ENCODE results near the gene DUSP3.
"Not testable (repeated sequence)": the region's sequence is repeated elsewhere in the genome, so short reads cannot be mapped to it uniquely, and the experiment has no call there.

Gene DUSP3

GRCh38 chr17:43800736-43801135 lies 22.0 kb upstream of the DUSP3 start:
- H3K9me3 ChIP-seq (ENCODE audit: control insufficient read depth in 2 of 2, low read length in 2 of 2), result no peaks in the 10 kb centered on the region
- H3K36me3 ChIP-seq (ENCODE audit: control insufficient read depth in 2 of 2, insufficient read depth in 2 of 2, low read length in 2 of 2), result peaks cover 0 to 6% of the 10 kb centered on the region in 2 donors
- H3K9ac ChIP-seq (ENCODE audit: low read length in 2 of 2), result no peak overlapping the region
- no peak overlapping the region for H3K4me3 ChIP-seq (ENCODE audit: low read length in 2 of 2)
- H3K4me1 ChIP-seq (ENCODE audit: control insufficient read depth, insufficient read depth, low read length), result no peaks in the 10 kb centered on the region
- H3K27me3 ChIP-seq (ENCODE audit: control insufficient read depth in 1 of 2, insufficient read depth in 2 of 2, low read length in 2 of 2), result no peaks in the 10 kb centered on the region
- H3K27ac ChIP-seq (ENCODE audit: low read length), result no peak overlapping the region

GRCh38 chr17:43799047-43799446 lies 20.3 kb upstream of the DUSP3 start:
- no peaks in the 10 kb centered on the region for H3K27me3 ChIP-seq (ENCODE audit: control insufficient read depth in 1 of 2, insufficient read depth in 2 of 2, low read length in 2 of 2)
- no peaks in the 10 kb centered on the region for H3K9me3 ChIP-seq (ENCODE audit: control insufficient read depth in 2 of 2, low read length in 2 of 2)
- no peak overlapping the region for H3K4me3 ChIP-seq (ENCODE audit: low read length in 2 of 2)
- no peak overlapping the region for H3K27ac ChIP-seq (ENCODE audit: low read length)
- no peaks in the 10 kb centered on the region for H3K4me1 ChIP-seq (ENCODE audit: control insufficient read depth, insufficient read depth, low read length)
- peaks cover 0 to 6% of the 10 kb centered on the region in 2 donors for H3K36me3 ChIP-seq (ENCODE audit: control insufficient read depth in 2 of 2, insufficient read depth in 2 of 2, low read length in 2 of 2)
- H3K9ac ChIP-seq (ENCODE audit: low read length in 2 of 2), result no peak overlapping the region

- H3K36me3 ChIP-seq (ENCODE audit: control insufficient read depth in 2 of 2, insufficient read depth in 2 of 2, low read length in 2 of 2); H3K4me1 ChIP-seq (ENCODE audit: control insufficient read depth, insufficient read depth, low read length); H3K9me3 ChIP-seq (ENCODE audit: control insufficient read depth in 2 of 2, low read length in 2 of 2); H3K9ac ChIP-seq (ENCODE audit: low read length in 2 of 2); H3K27ac ChIP-seq (ENCODE audit: low read length); H3K27me3 ChIP-seq (ENCODE audit: control insufficient read depth in 1 of 2, insufficient read depth in 2 of 2, low read length in 2 of 2); H3K4me3 ChIP-seq (ENCODE audit: low read length in 2 of 2): not testable (repeated sequence)
These were observed 19.2 kb upstream of the DUSP3 start for GRCh38 chr17:43798024-43798423.

GRCh38 chr17:43792668-43793067 lies 13.9 kb upstream of the DUSP3 start:
- H3K9me3 ChIP-seq (ENCODE audit: control insufficient read depth in 2 of 2, low read length in 2 of 2); H3K27me3 ChIP-seq (ENCODE audit: control insufficient read depth in 1 of 2, insufficient read depth in 2 of 2, low read length in 2 of 2); H3K9ac ChIP-seq (ENCODE audit: low read length in 2 of 2); H3K4me3 ChIP-seq (ENCODE audit: low read length in 2 of 2); H3K27ac ChIP-seq (ENCODE audit: low read length); H3K36me3 ChIP-seq (ENCODE audit: control insufficient read depth in 2 of 2, insufficient read depth in 2 of 2, low read length in 2 of 2); H3K4me1 ChIP-seq (ENCODE audit: control insufficient read depth, insufficient read depth, low read length): not testable (repeated sequence)

GRCh38 chr17:43791589-43791988 lies 12.8 kb upstream of the DUSP3 start:
- H3K9me3 ChIP-seq (ENCODE audit: control insufficient read depth in 2 of 2, low read length in 2 of 2), result no peaks in the 10 kb centered on the region
- no peak overlapping the region for H3K9ac ChIP-seq (ENCODE audit: low read length in 2 of 2)
- H3K4me3 ChIP-seq (ENCODE audit: low read length in 2 of 2), result no peak overlapping the region
- no peaks in the 10 kb centered on the region for H3K36me3 ChIP-seq (ENCODE audit: control insufficient read depth in 2 of 2, insufficient read depth in 2 of 2, low read length in 2 of 2)
- no peaks in the 10 kb centered on the region for H3K27me3 ChIP-seq (ENCODE audit: control insufficient read depth in 1 of 2, insufficient read depth in 2 of 2, low read length in 2 of 2)
- no peak overlapping the region for H3K27ac ChIP-seq (ENCODE audit: low read length)
- H3K4me1 ChIP-seq (ENCODE audit: control insufficient read depth, insufficient read depth, low read length), result no peaks in the 10 kb centered on the region

- Histone ChIP-seq H3K9me3 (ENCODE audit: control insufficient read depth in 2 of 2, low read length in 2 of 2) (no peaks in the 10 kb centered on the region), H3K4me1 (ENCODE audit: control insufficient read depth, insufficient read depth, low read length) (no peaks in the 10 kb centered on the region), H3K27ac (ENCODE audit: low read length) (no peak overlapping the region), H3K4me3 (ENCODE audit: low read length in 2 of 2) (no peak overlapping the region), H3K27me3 (ENCODE audit: control insufficient read depth in 1 of 2, insufficient read depth in 2 of 2, low read length in 2 of 2) (no peaks in the 10 kb centered on the region), H3K36me3 (ENCODE audit: control insufficient read depth in 2 of 2, insufficient read depth in 2 of 2, low read length in 2 of 2) (no peaks in the 10 kb centered on the region), H3K9ac (ENCODE audit: low read length in 2 of 2) (no peak overlapping the region)
These were observed 11.6 kb upstream of the DUSP3 start for GRCh38 chr17:43790311-43790940.

- Histone ChIP-seq H3K36me3 (ENCODE audit: control insufficient read depth in 2 of 2, insufficient read depth in 2 of 2, low read length in 2 of 2) (no peaks in the 10 kb centered on the region), H3K9ac (ENCODE audit: low read length in 2 of 2) (no peak overlapping the region), H3K27me3 (ENCODE audit: control insufficient read depth in 1 of 2, insufficient read depth in 2 of 2, low read length in 2 of 2) (no peaks in the 10 kb centered on the region), H3K4me3 (ENCODE audit: low read length in 2 of 2) (no peak overlapping the region), H3K27ac (ENCODE audit: low read length) (no peak overlapping the region), H3K9me3 (ENCODE audit: control insufficient read depth in 2 of 2, low read length in 2 of 2) (no peaks in the 10 kb centered on the region), H3K4me1 (ENCODE audit: control insufficient read depth, insufficient read depth, low read length) (no peaks in the 10 kb centered on the region)
These were observed 10.7 kb upstream of the DUSP3 start for GRCh38 chr17:43789482-43789881.

- H3K27ac ChIP-seq (ENCODE audit: low read length), result no peak overlapping the region
- H3K27me3 ChIP-seq (ENCODE audit: control insufficient read depth in 1 of 2, insufficient read depth in 2 of 2, low read length in 2 of 2), result no peaks in the 10 kb centered on the region
- H3K9ac ChIP-seq (ENCODE audit: low read length in 2 of 2), result no peak overlapping the region
- H3K4me3 ChIP-seq (ENCODE audit: low read length in 2 of 2), result no peak overlapping the region
- no peaks in the 10 kb centered on the region for H3K36me3 ChIP-seq (ENCODE audit: control insufficient read depth in 2 of 2, insufficient read depth in 2 of 2, low read length in 2 of 2)
- no peaks in the 10 kb centered on the region for H3K9me3 ChIP-seq (ENCODE audit: control insufficient read depth in 2 of 2, low read length in 2 of 2)
- H3K4me1 ChIP-seq (ENCODE audit: control insufficient read depth, insufficient read depth, low read length), result no peaks in the 10 kb centered on the region
These were observed 9.8 kb upstream of the DUSP3 start for GRCh38 chr17:43788540-43788939.

GRCh38 chr17:43787728-43788127 lies 9.0 kb upstream of the DUSP3 start:
- Histone ChIP-seq H3K27ac (ENCODE audit: low read length) (no peak overlapping the region), H3K4me3 (ENCODE audit: low read length in 2 of 2) (no peak overlapping the region), H3K36me3 (ENCODE audit: control insufficient read depth in 2 of 2, insufficient read depth in 2 of 2, low read length in 2 of 2) (no peaks in the 10 kb centered on the region), H3K9ac (ENCODE audit: low read length in 2 of 2) (no peak overlapping the region), H3K9me3 (ENCODE audit: control insufficient read depth in 2 of 2, low read length in 2 of 2) (no peaks in the 10 kb centered on the region), H3K4me1 (ENCODE audit: control insufficient read depth, insufficient read depth, low read length) (no peaks in the 10 kb centered on the region), H3K27me3 (ENCODE audit: control insufficient read depth in 1 of 2, insufficient read depth in 2 of 2, low read length in 2 of 2) (no peaks in the 10 kb centered on the region)

- Histone ChIP-seq H3K27me3 (ENCODE audit: control insufficient read depth in 1 of 2, insufficient read depth in 2 of 2, low read length in 2 of 2) (no peaks in the 10 kb centered on the region), H3K9me3 (ENCODE audit: control insufficient read depth in 2 of 2, low read length in 2 of 2) (no peaks in the 10 kb centered on the region), H3K9ac (ENCODE audit: low read length in 2 of 2) (no peak overlapping the region), H3K4me1 (ENCODE audit: control insufficient read depth, insufficient read depth, low read length) (peaks cover 2% of the 10 kb centered on the region), H3K36me3 (ENCODE audit: control insufficient read depth in 2 of 2, insufficient read depth in 2 of 2, low read length in 2 of 2) (no peaks in the 10 kb centered on the region), H3K4me3 (ENCODE audit: low read length in 2 of 2) (no peak overlapping the region), H3K27ac (ENCODE audit: low read length) (no peak overlapping the region)
These were observed 5.9 kb upstream of the DUSP3 start for GRCh38 chr17:43784628-43785101.

- no peaks in the 10 kb centered on the region for H3K36me3 ChIP-seq (ENCODE audit: control insufficient read depth in 2 of 2, insufficient read depth in 2 of 2, low read length in 2 of 2)
- H3K27me3 ChIP-seq (ENCODE audit: control insufficient read depth in 1 of 2, insufficient read depth in 2 of 2, low read length in 2 of 2), result no peaks in the 10 kb centered on the region
- no peak overlapping the region for H3K4me3 ChIP-seq (ENCODE audit: low read length in 2 of 2)
- H3K9me3 ChIP-seq (ENCODE audit: control insufficient read depth in 2 of 2, low read length in 2 of 2), result no peaks in the 10 kb centered on the region
- no peak overlapping the region for H3K9ac ChIP-seq (ENCODE audit: low read length in 2 of 2)
- H3K4me1 ChIP-seq (ENCODE audit: control insufficient read depth, insufficient read depth, low read length), result peaks cover 8% of the 10 kb centered on the region
- H3K27ac ChIP-seq (ENCODE audit: low read length), result no peak overlapping the region
These were observed 5.3 kb upstream of the DUSP3 start for GRCh38 chr17:43784068-43784467.

Data from stomach smooth muscle (tissue), 2 donors.